GM18519 (cell line): ENCODE results near the gene PRR33.

Experiments
- ATAC-seq: cut with Tn5 transposase; IDR thresholded peaks from one replicate; pipeline ENCODE4 v1.9.1; 2021; ENCODE audit warnings: mild to moderate bottlenecking, moderate library complexity; ENCODE audit not compliant: unreplicated experiment, low FRiP score

PRR33 gene

GRCh38 chr11:1928470-1928890 lies 36.8 kb upstream of the PRR33 start:
- ATAC-seq: no peak

DNA sequence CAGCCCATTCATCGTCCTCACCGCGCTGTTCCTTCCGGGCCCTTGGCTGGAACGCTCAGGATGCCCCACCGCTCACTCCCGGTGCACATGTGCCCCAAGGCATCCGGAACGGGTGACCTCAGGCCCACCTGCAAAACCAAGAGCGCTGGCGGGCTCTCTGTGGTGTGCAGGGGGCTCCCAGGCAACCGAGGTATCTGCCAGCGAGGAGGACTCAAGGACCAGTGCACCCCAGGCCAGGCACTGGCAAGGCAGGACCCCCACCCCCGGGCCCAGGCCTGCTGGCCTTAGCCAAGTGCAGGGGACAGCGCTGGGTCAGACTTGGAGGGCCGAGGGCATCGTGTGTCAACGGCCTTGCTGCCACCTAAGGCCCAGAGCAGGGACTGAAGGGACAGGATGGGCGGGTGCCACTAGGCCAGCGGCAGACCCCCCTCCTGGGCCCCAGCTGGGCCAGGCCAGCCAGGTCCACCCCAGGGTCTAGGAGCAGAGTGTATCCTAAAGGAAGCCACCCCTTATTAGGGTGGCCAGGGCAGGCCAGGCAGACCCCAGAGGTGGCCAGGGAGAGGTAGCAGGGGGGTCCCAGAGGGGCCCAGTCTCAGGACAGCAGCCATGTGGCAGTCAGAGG lies 36.3 kb upstream of the PRR33 start:
- ATAC-seq: no peak

GRCh38 chr11:1927026-1927847 lies 35.5 kb upstream of the PRR33 start:
- ATAC-seq: no peak

GRCh38 chr11:1926156-1927025 lies 34.7 kb upstream of the PRR33 start:
- ATAC-seq: no peak

DNA sequence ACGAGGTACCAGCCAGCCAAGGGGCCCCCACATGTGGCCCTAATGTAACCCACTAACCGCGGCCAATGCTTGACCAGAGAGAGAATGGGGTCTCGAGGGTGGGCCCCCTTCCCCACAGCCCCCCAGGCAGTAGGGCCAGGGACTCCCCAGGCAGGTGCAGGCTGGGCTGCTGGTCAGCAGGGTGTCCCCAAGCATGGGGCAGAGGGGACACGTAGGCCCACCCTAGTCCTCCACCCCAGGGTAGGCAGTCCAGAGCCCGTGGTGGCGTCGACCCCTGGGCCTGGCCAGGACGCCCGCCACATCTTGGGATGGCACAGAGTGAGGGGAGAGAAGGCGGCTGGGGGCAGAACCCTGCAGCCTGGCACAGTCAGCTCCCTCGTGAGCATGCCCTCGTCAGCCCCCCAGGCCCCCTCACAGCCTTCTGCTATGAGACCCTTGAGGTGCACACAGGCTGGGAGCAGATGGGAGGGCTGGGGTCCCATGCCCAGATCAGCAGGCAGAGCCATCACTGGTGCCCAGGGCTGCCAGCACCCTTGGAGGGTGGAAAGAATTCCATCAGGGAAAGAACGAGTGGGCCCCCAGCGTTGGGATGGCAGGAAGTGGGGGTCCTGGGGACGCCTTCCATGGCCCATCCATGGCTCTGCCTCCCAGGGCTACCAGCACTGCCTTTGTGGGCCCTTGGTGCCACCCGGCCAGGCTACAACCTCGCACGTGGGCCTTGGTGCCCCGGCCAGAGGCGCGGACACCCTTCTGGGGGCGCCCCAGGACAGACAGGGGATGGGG lies 33.9 kb upstream of the PRR33 start:
- no peak for ATAC-seq

GRCh38 chr11:1924646-1925372 lies 33.1 kb upstream of the PRR33 start:
- ATAC-seq: no peak

GRCh38 chr11:1924181-1924580 lies 32.5 kb upstream of the PRR33 start:
- ATAC-seq: no peak

GRCh38 chr11:1923201-1923956 lies 31.7 kb upstream of the PRR33 start:
- no peak for ATAC-seq

DNA sequence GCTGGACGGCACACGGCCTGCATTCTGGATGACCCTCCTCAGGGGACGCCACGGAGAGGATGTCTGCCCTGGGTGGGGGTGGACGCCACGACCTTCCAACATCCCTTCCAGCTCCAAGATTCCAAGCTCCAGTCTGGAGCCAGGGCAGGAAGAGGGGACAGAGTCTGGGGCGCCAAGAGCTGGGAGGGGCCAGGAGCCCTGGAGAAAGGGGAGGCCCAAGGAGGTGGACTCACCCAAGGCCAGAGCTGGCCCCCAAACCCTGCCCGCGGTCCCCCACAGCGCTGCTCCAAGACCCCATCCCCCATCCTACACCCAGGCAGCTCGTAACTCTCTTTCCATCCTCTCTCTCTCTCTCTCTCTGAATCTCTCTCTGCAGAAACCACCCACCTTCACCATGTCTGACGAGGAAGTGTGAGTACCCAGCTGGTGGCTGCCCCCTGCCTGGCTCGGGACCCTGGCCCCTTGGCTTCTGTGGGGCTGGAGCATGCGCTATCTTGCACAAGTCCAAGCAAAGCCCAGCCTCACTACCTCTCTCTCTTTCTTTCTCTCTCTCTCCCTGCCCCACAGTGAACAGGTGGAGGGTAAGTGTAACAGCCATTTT lies 30.9 kb upstream of the PRR33 start:
- ATAC-seq: no peak

DNA sequence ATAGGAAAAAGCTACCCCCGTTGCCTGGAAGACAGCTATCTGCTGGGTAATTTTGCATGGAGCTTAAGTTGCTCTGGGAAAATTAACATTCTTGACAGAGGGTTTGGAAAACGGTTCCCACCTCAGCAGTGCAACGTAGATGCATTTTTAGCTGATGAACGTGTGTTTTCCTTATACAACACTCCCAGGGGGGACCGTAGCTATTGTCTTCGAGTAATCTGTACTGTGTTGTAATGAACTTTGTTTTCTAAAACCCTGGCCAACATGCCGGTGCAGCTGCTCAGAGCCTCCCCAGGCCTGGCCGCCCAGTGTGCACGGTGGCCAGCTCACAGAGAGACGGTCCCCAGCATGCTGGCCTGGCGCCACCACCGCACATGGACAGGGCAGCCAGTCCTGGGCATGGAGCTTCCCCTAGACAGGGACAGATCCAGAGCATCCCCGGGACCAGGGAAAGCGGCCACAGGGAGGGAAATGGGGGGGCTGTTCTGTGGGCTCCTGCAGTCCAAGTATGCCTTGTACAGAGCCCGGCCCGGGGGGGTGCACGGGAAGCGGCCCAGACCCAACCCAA lies 30.0 kb upstream of the PRR33 start:
- ATAC-seq: no peak

DNA sequence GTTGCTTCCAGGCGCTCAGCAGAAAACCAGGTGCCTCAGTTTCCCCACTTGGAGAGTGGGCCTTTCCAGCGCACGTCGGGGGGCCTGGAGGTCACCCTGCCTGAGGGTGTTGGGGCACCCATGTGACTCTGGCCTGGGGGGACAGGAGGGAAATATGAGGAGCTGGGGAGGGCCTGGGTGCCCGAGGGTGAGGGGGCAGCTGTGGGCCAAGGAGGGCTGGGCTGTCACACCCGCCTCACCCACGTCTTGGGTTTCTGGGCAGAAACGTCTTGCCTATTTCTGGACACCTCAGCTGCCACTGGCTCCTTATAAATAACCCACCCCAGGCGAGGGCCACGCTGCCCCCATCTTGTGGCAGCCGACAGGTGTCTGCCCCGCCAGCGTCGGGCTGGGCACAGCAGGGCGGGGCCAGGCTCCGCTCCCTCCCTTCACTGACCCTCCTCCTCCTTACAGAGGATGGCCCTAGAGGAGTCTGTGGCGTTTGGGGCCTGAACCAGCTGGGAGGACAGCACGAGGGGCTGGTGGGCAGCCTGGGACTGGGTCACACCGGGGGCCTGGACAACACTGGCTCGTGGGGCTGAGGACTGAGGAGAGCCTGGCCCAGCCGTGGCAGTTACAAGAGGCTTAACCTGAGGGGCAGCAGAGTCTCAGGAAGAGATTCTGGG lies 29.3 kb upstream of the PRR33 start:
- ATAC-seq: no peak

DNA sequence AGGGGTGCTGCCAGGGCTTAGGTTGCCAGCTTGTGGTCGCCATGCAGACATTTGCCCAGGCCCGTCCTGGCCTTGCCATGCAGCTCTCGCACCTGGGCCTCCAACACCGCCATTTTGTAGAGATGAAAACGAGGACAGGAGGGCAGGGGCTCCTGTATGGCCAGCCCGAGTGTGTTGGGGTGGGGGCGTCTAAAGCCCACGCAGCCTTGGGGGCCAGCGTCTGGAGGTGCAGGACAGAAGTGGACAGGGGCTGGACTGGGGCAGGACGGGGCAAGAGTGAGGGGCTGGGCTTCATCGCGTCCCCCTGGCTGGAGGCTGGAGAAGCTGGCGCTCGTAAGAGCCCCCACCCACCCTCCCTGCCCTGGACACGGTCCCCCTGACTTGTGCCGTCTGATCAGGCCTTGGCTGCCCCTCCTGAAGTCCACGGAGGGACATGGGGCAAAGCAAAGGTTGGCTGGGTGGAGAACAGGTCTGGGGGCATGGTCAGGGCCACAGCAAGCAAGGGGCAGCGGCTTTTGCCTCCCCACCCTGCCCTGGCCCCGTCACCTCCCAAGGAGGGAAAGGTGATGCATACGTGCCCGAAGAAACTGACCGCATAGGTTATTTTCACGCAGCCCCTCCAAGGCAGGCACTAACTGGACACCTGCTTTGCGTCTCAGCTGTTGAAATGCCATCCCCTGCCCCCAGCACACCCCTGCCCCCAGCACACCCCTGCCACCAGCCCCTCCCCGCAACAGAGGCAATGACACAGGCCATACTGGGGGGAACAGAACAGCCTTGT lies 28.6 kb upstream of the PRR33 start:
- ATAC-seq: no peak

DNA sequence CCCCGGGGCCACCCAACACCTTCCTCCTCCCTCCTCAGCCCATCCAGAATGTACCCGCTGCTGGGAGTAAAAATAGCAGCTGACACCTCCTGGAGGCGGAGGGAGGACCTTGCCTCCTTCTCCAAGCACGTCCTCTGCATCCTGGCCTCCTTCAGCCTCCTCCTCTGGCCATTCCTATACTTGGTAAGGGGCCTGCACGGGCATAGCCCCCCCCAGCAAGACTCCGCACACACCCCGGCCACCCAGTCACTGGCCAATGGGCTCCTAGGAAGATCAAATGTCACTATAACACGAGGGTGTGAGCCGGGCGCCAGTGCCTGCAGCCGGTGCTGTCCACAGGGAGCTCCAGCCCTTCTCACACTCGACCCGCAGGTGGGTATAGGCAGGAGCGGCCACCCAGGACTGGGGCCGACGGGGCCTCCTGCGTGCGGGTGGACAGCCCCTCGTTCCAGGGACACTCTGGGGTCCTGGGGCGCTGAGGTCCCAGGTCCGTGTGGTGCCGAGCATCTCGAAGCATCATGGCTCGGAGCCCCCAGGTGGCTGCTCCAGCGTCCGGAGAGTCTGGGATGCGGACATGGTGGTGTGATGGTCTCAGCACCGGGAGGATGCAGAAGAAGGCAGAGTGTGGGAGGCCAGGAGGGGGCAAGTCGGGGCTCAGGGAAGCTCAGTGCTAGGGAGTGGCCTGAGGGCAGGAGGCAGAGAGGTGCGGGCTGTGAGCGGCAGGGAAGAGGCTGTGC lies 27.9 kb upstream of the PRR33 start, which contains the start of gene TNNT3:
Gene TNNT3 (plus strand): TSS at position 313 of the 737 bp plus-strand sequence. CDS start 3,172 bp downstream, outside the sequence.
- ATAC-seq: no peak

GRCh38 chr11:1918436-1919315 lies 27.0 kb upstream of the PRR33 start:
- no peak for ATAC-seq
